ENCODE results near the gene TOMM20. TPM values are rescaled to one million over a fixed set of nuclear protein-coding genes. Genes with fewer than 3 reads are reported as not detected.
A peak's percentile ranks its signal among the peaks of the same experiment; 100 is the strongest.

The TOMM20 gene
- total RNA-seq, 1 donor: 108 TPM

GRCh38 chr1:235107368-235108184 is 21.1 kb downstream of the TOMM20 start:
- TF ChIP-seq, protein P1, sequence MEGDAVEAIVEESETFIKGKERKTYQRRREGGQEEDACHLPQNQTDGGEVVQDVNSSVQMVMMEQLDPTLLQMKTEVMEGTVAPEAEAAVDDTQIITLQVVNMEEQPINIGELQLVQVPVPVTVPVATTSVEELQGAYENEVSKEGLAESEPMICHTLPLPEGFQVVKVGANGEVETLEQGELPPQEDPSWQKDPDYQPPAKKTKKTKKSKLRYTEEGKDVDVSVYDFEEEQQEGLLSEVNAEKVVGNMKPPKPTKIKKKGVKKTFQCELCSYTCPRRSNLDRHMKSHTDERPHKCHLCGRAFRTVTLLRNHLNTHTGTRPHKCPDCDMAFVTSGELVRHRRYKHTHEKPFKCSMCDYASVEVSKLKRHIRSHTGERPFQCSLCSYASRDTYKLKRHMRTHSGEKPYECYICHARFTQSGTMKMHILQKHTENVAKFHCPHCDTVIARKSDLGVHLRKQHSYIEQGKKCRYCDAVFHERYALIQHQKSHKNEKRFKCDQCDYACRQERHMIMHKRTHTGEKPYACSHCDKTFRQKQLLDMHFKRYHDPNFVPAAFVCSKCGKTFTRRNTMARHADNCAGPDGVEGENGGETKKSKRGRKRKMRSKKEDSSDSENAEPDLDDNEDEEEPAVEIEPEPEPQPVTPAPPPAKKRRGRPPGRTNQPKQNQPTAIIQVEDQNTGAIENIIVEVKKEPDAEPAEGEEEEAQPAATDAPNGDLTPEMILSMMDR (IDR thresholded peaks at IDR 0.05; ENCODE audit: extremely low read depth, low read depth, low read length): no peak
- DNase-seq (ENCODE audit: insufficient read length, low spot score, missing footprints): no peak
- Histone ChIP-seq H3K79me2 (ENCODE audit: insufficient read depth, low read length) (peaks cover 19% of the 10 kb centered on the region), H3K27ac (ENCODE audit: low read depth, low read length) (no peak overlapping the region), H3K27me3 (ENCODE audit: insufficient read depth, low read length) (no peaks in the 10 kb centered on the region), H3K4me2 (ENCODE audit: insufficient read depth, low read length) (no peak overlapping the region), H2AFZ (ENCODE audit: low read length) (no peak overlapping the region), H3K4me1 (ENCODE audit: insufficient read depth, low read length) (peaks cover 13% of the 10 kb centered on the region), H4K20me1 (ENCODE audit: insufficient read depth, low read length) (peaks cover 19% of the 10 kb centered on the region), H3K36me3 (ENCODE audit: insufficient read depth, low read length) (peaks cover 35% of the 10 kb centered on the region), H3K4me3 (ENCODE audit: insufficient read depth, low read length) (no peak overlapping the region), H3K9me3 (ENCODE audit: low read depth, low read length) (no peaks in the 10 kb centered on the region)

GRCh38 chr1:235106457-235106856 is 22.2 kb downstream of the TOMM20 start:
- Histone ChIP-seq H4K20me1 (ENCODE audit: insufficient read depth, low read length) (peaks cover 14% of the 10 kb centered on the region), H2AFZ (ENCODE audit: low read length) (no peak overlapping the region), H3K9me3 (ENCODE audit: low read depth, low read length) (no peaks in the 10 kb centered on the region), H3K27me3 (ENCODE audit: insufficient read depth, low read length) (no peaks in the 10 kb centered on the region), H3K4me1 (ENCODE audit: insufficient read depth, low read length) (peaks cover 16% of the 10 kb centered on the region), H3K36me3 (ENCODE audit: insufficient read depth, low read length) (peaks cover 28% of the 10 kb centered on the region), H3K4me2 (ENCODE audit: insufficient read depth, low read length) (no peak overlapping the region), H3K27ac (ENCODE audit: low read depth, low read length) (no peak overlapping the region), H3K4me3 (ENCODE audit: insufficient read depth, low read length) (no peak overlapping the region), H3K79me2 (ENCODE audit: insufficient read depth, low read length) (peaks cover 13% of the 10 kb centered on the region)
- no peak for DNase-seq (ENCODE audit: insufficient read length, low spot score, missing footprints)
- TF ChIP-seq, protein P1 (IDR thresholded peaks at IDR 0.05; ENCODE audit: extremely low read depth, low read depth, low read length): no peak

- H3K4me1 ChIP-seq (ENCODE audit: insufficient read depth, low read length): peaks cover 16% of the 10 kb centered on the region
- peaks cover 8% of the 10 kb centered on the region for H3K79me2 ChIP-seq (ENCODE audit: insufficient read depth, low read length)
- H2AFZ ChIP-seq (ENCODE audit: low read length): no peak overlapping the region
- no peak overlapping the region for H3K27ac ChIP-seq (ENCODE audit: low read depth, low read length)
- TF ChIP-seq, protein P1 (IDR thresholded peaks at IDR 0.05; ENCODE audit: extremely low read depth, low read depth, low read length): no peak
- H3K9me3 ChIP-seq (ENCODE audit: low read depth, low read length): no peaks in the 10 kb centered on the region
- DNase-seq (ENCODE audit: insufficient read length, low spot score, missing footprints): no peak
- peak overlapping the region; percentile 88 for H3K4me2 ChIP-seq (ENCODE audit: insufficient read depth, low read length)
- peak overlapping the region; percentile 66 for H3K4me3 ChIP-seq (ENCODE audit: insufficient read depth, low read length)
- peaks cover 19% of the 10 kb centered on the region for H3K36me3 ChIP-seq (ENCODE audit: insufficient read depth, low read length)
- H4K20me1 ChIP-seq (ENCODE audit: insufficient read depth, low read length): peaks cover 6% of the 10 kb centered on the region
- no peaks in the 10 kb centered on the region for H3K27me3 ChIP-seq (ENCODE audit: insufficient read depth, low read length)
Observed at GRCh38 chr1:235105051-235106043, 23.3 kb downstream of the TOMM20 start.

Data from osteoblast (primary cell).